ENCODE results near the gene GRIN2D. TPM values are rescaled to one million over a fixed set of nuclear protein-coding genes. Genes with fewer than 3 reads are reported as not detected.
A peak's percentile ranks its signal among the peaks of the same experiment; 100 is the strongest.

The GRIN2D gene
- total RNA-seq, 2 experiments from 2014 or later: 0.13 to 0.18 TPM

DNA sequence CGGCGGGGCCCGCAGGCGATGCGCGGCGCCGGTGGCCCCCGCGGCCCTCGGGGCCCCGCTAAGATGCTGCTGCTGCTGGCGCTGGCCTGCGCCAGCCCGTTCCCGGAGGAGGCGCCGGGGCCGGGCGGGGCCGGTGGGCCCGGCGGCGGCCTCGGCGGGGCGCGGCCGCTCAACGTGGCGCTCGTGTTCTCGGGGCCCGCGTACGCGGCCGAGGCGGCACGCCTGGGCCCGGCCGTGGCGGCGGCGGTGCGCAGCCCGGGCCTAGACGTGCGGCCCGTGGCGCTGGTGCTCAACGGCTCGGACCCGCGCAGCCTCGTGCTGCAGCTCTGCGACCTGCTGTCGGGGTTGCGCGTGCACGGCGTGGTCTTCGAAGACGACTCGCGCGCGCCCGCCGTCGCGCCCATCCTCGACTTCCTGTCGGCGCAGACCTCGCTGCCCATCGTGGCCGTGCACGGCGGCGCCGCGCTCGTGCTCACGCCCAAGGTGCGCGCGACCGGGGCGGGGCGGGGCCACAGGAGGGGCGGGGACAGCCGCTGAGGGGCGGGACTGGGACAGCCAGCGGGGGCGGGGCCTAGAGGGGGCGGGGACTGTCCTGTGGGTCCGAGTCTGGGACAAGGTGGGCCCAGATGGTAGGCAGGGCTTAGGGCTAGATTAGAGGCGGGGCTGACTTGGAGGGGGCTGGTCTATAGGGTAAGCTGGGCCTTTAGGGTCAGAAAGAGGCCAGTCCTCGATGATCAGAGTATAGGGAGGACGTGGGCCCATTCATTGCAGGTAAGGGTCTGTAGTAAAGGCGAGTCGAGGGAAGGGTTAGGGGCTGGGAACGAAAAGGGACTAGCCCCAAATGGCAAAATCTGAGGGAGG lies 5.1 kb downstream of the GRIN2D start:
- intact Hi-C loops (cut with micrococcal nuclease): no loop called here
- POLR2A ChIA-PET: no interaction called here
- no peaks in the 10 kb centered on the region for H3K36me3 Mint-ChIP-seq (ENCODE audit: low read depth)
- peak overlapping the region; percentile 82 for H3K4me3 Mint-ChIP-seq
- H3K9me3 Mint-ChIP-seq: peaks cover 6% of the 10 kb centered on the region
- TF ChIP-seq, protein P1, sequence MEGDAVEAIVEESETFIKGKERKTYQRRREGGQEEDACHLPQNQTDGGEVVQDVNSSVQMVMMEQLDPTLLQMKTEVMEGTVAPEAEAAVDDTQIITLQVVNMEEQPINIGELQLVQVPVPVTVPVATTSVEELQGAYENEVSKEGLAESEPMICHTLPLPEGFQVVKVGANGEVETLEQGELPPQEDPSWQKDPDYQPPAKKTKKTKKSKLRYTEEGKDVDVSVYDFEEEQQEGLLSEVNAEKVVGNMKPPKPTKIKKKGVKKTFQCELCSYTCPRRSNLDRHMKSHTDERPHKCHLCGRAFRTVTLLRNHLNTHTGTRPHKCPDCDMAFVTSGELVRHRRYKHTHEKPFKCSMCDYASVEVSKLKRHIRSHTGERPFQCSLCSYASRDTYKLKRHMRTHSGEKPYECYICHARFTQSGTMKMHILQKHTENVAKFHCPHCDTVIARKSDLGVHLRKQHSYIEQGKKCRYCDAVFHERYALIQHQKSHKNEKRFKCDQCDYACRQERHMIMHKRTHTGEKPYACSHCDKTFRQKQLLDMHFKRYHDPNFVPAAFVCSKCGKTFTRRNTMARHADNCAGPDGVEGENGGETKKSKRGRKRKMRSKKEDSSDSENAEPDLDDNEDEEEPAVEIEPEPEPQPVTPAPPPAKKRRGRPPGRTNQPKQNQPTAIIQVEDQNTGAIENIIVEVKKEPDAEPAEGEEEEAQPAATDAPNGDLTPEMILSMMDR (IDR thresholded peaks at IDR 0.05): no peak
- H3K27me3 Mint-ChIP-seq: peaks cover 36% of the 10 kb centered on the region
- CTCF ChIA-PET: no interaction called here
- DNase-seq (peak; percentile 92), ATAC-seq (peak; percentile 77)
- peaks cover 43% of the 10 kb centered on the region for H3K4me1 Mint-ChIP-seq (ENCODE audit: low read depth)
- H3K27ac Mint-ChIP-seq: no peak overlapping the region

GRCh38 chr19:48400018-48400742 lies 6.7 kb downstream of the GRIN2D start:
- peaks cover 33% of the 10 kb centered on the region for H3K4me1 Mint-ChIP-seq (ENCODE audit: low read depth)
- intact Hi-C loops (cut with micrococcal nuclease): no loop called here
- ChIA-PET CTCF (interaction anchor here (2.0 to 2.9 kb wide), 2 partner anchors 9 to 66 kb away, joined by 6 to 22 read pairs; partner anchors contain the start of gene KDELR1), POLR2A (interaction anchor here (0.9 kb wide), 1 partner anchor 37 kb away, joined by 4 read pairs; the partner anchor contains the start of gene TMEM143)
- TF ChIP-seq, protein P1 (IDR thresholded peaks at IDR 0.05): no peak
- H3K27ac Mint-ChIP-seq: no peak overlapping the region
- H3K27me3 Mint-ChIP-seq: peaks cover 25% of the 10 kb centered on the region
- ATAC-seq: peak; percentile 21
- DNase-seq: peak; percentile 49
- no peak overlapping the region for H3K4me3 Mint-ChIP-seq
- H3K9me3 Mint-ChIP-seq: peaks cover 6% of the 10 kb centered on the region
- H3K36me3 Mint-ChIP-seq (ENCODE audit: low read depth): no peaks in the 10 kb centered on the region

DNA sequence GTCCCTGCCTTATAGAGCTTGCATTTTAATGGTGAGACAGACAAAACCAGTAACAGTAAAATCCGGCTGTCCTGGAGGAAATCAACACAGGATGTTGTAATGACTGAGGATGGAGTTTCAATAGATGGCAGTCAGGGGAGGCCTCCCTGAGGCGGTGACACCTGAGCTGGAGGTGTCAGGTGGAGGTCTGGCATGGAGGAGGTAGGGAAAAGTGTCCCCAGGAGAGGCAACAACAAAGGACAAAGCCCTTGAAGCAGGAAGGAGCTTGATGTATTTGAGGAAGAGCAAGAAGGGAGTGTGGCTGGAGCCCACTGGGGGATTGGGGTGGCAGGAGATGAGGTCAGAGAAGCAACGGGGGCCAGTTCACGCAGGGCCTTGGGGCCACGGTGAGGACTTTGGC lies 7.8 kb downstream of the GRIN2D start:
- POLR2A ChIA-PET: interaction anchor here (0.8 to 1.1 kb wide), 3 partner anchors 38 to 152 kb away, joined by 3 to 4 read pairs (median 4); partner anchors contain the start of gene TMEM143
- no peak overlapping the region for H3K27ac Mint-ChIP-seq

DNA sequence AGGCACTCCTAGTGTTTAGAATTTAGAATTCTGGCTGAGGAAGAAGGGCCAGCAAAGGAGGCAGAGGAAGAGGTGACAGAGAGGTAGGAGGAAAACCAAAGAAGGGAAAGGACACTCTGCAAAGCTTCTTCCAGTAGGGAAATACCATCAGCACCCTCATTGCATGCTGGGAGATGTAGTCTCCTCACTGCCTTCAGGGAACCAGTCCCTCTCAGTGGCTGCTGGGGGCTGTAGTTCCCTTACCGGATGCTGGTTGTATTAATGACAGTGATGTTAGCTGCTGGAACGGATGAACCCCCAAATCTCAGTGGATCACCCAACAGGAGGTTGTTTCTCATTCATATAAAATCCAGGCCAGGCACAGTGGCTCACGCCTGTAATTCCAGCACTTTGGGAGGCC lies 10.1 kb downstream of the GRIN2D start:
- intact Hi-C loops (cut with micrococcal nuclease): no loop called here
- Mint-ChIP-seq H3K27ac (peak overlapping the region; percentile 62), H3K4me3 (no peak overlapping the region), H3K36me3 (ENCODE audit: low read depth) (no peaks in the 10 kb centered on the region), H3K27me3 (peaks cover 4% of the 10 kb centered on the region), H3K4me1 (ENCODE audit: low read depth) (peaks cover 19% of the 10 kb centered on the region), H3K9me3 (peaks cover 6% of the 10 kb centered on the region)
- TF ChIP-seq, protein P1 (IDR thresholded peaks at IDR 0.05): no peak
- ATAC-seq: peak; percentile 75
- DNase-seq: peak; percentile 78
- ChIA-PET POLR2A (interaction anchor here (1.0 kb wide), 1 partner anchor 12 kb away, joined by 3 read pairs; the partner anchor contains the start of gene KDELR1), CTCF (interaction anchor here (2.9 kb wide), 1 partner anchor 12 kb away, joined by 14 read pairs; the partner anchor contains the start of gene KDELR1)

More for the DNA sequence above, 7.8 kb downstream of the GRIN2D start:
- no peak overlapping the region for H3K4me3 Mint-ChIP-seq
- peaks cover 6% of the 10 kb centered on the region for H3K9me3 Mint-ChIP-seq
- H3K4me1 Mint-ChIP-seq (ENCODE audit: low read depth): peaks cover 29% of the 10 kb centered on the region
- intact Hi-C loops (cut with micrococcal nuclease): no loop called here
- DNase-seq (no peak), ATAC-seq (no peak)
- peaks cover 17% of the 10 kb centered on the region for H3K27me3 Mint-ChIP-seq
- H3K36me3 Mint-ChIP-seq (ENCODE audit: low read depth): no peaks in the 10 kb centered on the region
- TF ChIP-seq, protein P1 (IDR thresholded peaks at IDR 0.05): no peak
- CTCF ChIA-PET: interaction anchor here (2.0 to 2.9 kb wide), 2 partner anchors 10 to 67 kb away, joined by 6 to 22 read pairs; partner anchors contain the start of gene KDELR1

Measured in activated CD8-positive, alpha-beta T cell treated with anti-CD3 and anti-CD28 coated beads for 36 hours (primary cell).